H4 (cell line): Measurements from ENCODE around the gene LSM5. TPM values are rescaled to one million over a fixed set of nuclear protein-coding genes. Genes with fewer than 3 reads are reported as not detected.
A peak's percentile ranks its signal among the peaks of the same experiment; 100 is the strongest.

ENCODE experiments used
- DNase-seq: peaks from one replicate; pipeline ENCODE4 v3.0.0-alpha.2; 2015; ENCODE audit warnings: low spot score
- total RNA-seq: library from RNA; depleted of rRNA; stranded (reverse); fragments of >200 nt; shearing (Covaris generic); gene quantifications from 2 replicates; pipeline ENCODE4 v1.2.3, GENCODE V29; 2014; rRNA removed

LSM5 gene
- total RNA-seq, 1 experiment from 2014 or later = 157 TPM

GRCh38 chr7:32462451-32462850, 27.7 kb downstream of the LSM5 start:
- DNase-seq = no peak

GRCh38 chr7:32461484-32461883, 28.7 kb downstream of the LSM5 start:
- DNase-seq = no peak

- no peak for DNase-seq
Measured at GRCh38 chr7:32459788-32460187, 30.4 kb downstream of the LSM5 start.

- DNase-seq = no peak
Measured at GRCh38 chr7:32458025-32458424, 32.2 kb downstream of the LSM5 start.

- peak; percentile 48 for DNase-seq
Measured at GRCh38 chr7:32453341-32454011, 36.7 kb downstream of the LSM5 start.

GRCh38 chr7:32447218-32447617, 43.0 kb downstream of the LSM5 start:
- DNase-seq = no peak

GRCh38 chr7:32436146-32436928, 53.8 kb downstream of the LSM5 start:
- no peak for DNase-seq

Other genes with a start within 250 kb of the LSM5 start
- 41.3 and 42.8 TPM in 2 replicates for gene AVL9, start 5.1 kb upstream of the LSM5 start, total RNA-seq